Osteoblast (primary cell): ENCODE results near the gene BGN. TPM values are rescaled to one million over a fixed set of nuclear protein-coding genes. Genes with fewer than 3 reads are reported as not detected.

Source experiments
- DNase-seq: peaks from one replicate; pipeline ENCODE4 v3.0.0; 2011; ENCODE audit warnings: low spot score, mixed read lengths; ENCODE audit not compliant: insufficient read length; ENCODE audit errors: missing footprints
- H2AFZ ChIP-seq: 2 replicates; pipeline ENCODE4 v1.6.0; 2011; ENCODE audit warnings: mild to moderate bottlenecking, low read length
- H3K27ac ChIP-seq: 2 replicates; pipeline ENCODE4 v1.5.1; 2011; ENCODE audit warnings: mild to moderate bottlenecking, low read depth, low read length, moderate library complexity
- H3K27me3 ChIP-seq: 2 replicates; pipeline ENCODE4 v1.6.0; 2012; ENCODE audit warnings: mild to moderate bottlenecking, control low read depth, inconsistent platforms, low read length, moderate library complexity; ENCODE audit not compliant: insufficient read depth
- H3K36me3 ChIP-seq: 2 replicates; pipeline ENCODE4 v1.5.1; 2011; ENCODE audit warnings: mild to moderate bottlenecking, low read length, control low read depth, moderate library complexity; ENCODE audit not compliant: insufficient read depth
- H3K4me1 ChIP-seq: 2 replicates; pipeline ENCODE4 v1.5.1; 2011; ENCODE audit warnings: mild to moderate bottlenecking, low read length, control low read depth, moderate library complexity; ENCODE audit not compliant: insufficient read depth
- H3K4me2 ChIP-seq: 2 replicates; pipeline ENCODE4 v1.6.0; 2011; ENCODE audit warnings: mild to moderate bottlenecking, low read length; ENCODE audit not compliant: insufficient read depth
- H3K4me3 ChIP-seq: fragments of 200-600 bp; sonication (generic); 3 replicates; pipeline ENCODE4 v1.5.1; 2012; ENCODE audit warnings: mild to moderate bottlenecking, low read length, inconsistent platforms; ENCODE audit not compliant: insufficient read depth
- H3K79me2 ChIP-seq: 2 replicates; pipeline ENCODE4 v1.6.0; 2012; ENCODE audit warnings: mild to moderate bottlenecking, low read length, control low read depth, inconsistent platforms; ENCODE audit not compliant: insufficient read depth
- H3K9me3 ChIP-seq: 2 replicates; pipeline ENCODE4 v1.5.1; 2011; ENCODE audit warnings: low read depth, low read length, control low read depth
- H4K20me1 ChIP-seq: 2 replicates; pipeline ENCODE4 v1.6.0; 2012; ENCODE audit warnings: mild to moderate bottlenecking, low read length, control low read depth; ENCODE audit not compliant: insufficient read depth
- total RNA-seq: library from RNA; depleted of rRNA; stranded (reverse); fragments of >200 nt; gene quantifications from 2 replicates; pipeline ENCODE4 v1.2.3, GENCODE V29; 2012
- TF ChIP-seq, protein P1 (sequence below): IDR thresholded peaks from 2 replicates; pipeline ENCODE4 v1.5.1; 2011; ENCODE audit warnings: mild to moderate bottlenecking, low read depth, low read length, moderate library complexity; ENCODE audit errors: extremely low read depth

BGN gene
- total RNA-seq, 1 donor: 139 TPM

- peaks cover 28% of the 10 kb centered on the region for H3K4me1 ChIP-seq
Measured at GRCh38 chrX:153477364-153477857, 17.4 kb upstream of the BGN start.

DNA sequence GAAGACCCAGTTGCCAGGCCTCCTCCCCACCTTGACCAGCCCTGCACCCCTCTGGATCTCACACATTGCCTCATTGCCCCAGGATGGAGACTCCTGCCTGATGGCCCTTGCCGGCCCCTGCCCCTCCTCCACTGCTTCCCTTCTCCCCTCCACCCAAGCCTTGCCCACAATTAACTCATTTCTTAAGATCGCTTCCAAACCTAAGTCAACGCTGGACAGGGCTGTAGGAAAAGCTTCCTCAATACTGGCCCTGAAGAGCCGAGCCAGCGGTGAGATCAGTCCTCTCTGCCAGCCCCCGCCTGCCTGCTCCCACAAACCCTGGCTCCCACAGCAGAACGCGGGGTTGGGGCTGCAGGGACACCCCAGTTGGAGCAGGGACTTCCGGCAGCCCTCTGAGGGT, 16.9 kb upstream of the BGN start:
- peak; percentile 90 for DNase-seq
- TF ChIP-seq, protein P1, sequence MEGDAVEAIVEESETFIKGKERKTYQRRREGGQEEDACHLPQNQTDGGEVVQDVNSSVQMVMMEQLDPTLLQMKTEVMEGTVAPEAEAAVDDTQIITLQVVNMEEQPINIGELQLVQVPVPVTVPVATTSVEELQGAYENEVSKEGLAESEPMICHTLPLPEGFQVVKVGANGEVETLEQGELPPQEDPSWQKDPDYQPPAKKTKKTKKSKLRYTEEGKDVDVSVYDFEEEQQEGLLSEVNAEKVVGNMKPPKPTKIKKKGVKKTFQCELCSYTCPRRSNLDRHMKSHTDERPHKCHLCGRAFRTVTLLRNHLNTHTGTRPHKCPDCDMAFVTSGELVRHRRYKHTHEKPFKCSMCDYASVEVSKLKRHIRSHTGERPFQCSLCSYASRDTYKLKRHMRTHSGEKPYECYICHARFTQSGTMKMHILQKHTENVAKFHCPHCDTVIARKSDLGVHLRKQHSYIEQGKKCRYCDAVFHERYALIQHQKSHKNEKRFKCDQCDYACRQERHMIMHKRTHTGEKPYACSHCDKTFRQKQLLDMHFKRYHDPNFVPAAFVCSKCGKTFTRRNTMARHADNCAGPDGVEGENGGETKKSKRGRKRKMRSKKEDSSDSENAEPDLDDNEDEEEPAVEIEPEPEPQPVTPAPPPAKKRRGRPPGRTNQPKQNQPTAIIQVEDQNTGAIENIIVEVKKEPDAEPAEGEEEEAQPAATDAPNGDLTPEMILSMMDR: no peak
- Histone ChIP-seq H3K4me3 (no peak overlapping the region), H3K27me3 (no peaks in the 10 kb centered on the region), H3K4me1 (peaks cover 28% of the 10 kb centered on the region), H4K20me1 (no peaks in the 10 kb centered on the region), H3K36me3 (no peaks in the 10 kb centered on the region), H3K4me2 (peak overlapping the region; percentile 2), H3K27ac (peak overlapping the region; percentile 72), H3K9me3 (no peaks in the 10 kb centered on the region), H3K79me2 (no peaks in the 10 kb centered on the region), H2AFZ (no peak overlapping the region)

More at GRCh38 chrX:153477364-153477857, 17.4 kb upstream of the BGN start:
- Histone ChIP-seq H2AFZ (no peak overlapping the region), H3K27me3 (no peaks in the 10 kb centered on the region), H3K79me2 (no peaks in the 10 kb centered on the region), H3K36me3 (no peaks in the 10 kb centered on the region), H3K9me3 (no peaks in the 10 kb centered on the region), H4K20me1 (no peaks in the 10 kb centered on the region), H3K4me2 (peak overlapping the region; percentile 2), H3K4me3 (no peak overlapping the region), H3K27ac (peak overlapping the region; percentile 72)
- DNase-seq: peak; percentile 88
- TF ChIP-seq, protein P1: no peak

GRCh38 chrX:153478746-153479145, 16.0 kb upstream of the BGN start:
- Histone ChIP-seq H3K9me3 (no peaks in the 10 kb centered on the region), H3K27ac (no peak overlapping the region), H3K4me1 (peaks cover 28% of the 10 kb centered on the region), H3K27me3 (no peaks in the 10 kb centered on the region), H3K4me3 (no peak overlapping the region), H3K4me2 (no peak overlapping the region), H3K36me3 (no peaks in the 10 kb centered on the region), H2AFZ (no peak overlapping the region), H3K79me2 (no peaks in the 10 kb centered on the region), H4K20me1 (no peaks in the 10 kb centered on the region)
- DNase-seq: no peak
- TF ChIP-seq, protein P1: no peak

GRCh38 chrX:153481043-153481442, 13.7 kb upstream of the BGN start:
- TF ChIP-seq, protein P1: no peak
- Histone ChIP-seq H3K4me3 (no peak overlapping the region), H3K27ac (no peak overlapping the region), H4K20me1 (no peaks in the 10 kb centered on the region), H3K27me3 (no peaks in the 10 kb centered on the region), H3K4me2 (no peak overlapping the region), H3K36me3 (no peaks in the 10 kb centered on the region), H2AFZ (no peak overlapping the region), H3K9me3 (no peaks in the 10 kb centered on the region), H3K4me1 (peaks cover 18% of the 10 kb centered on the region), H3K79me2 (no peaks in the 10 kb centered on the region)
- DNase-seq: no peak
